ENCODE results near the gene ASXL2. TPM values are rescaled to one million over a fixed set of nuclear protein-coding genes. Genes with fewer than 3 reads are reported as not detected.

The ASXL2 gene
- total RNA-seq, 1 experiment from 2014 or later = 11.4 TPM

- H3K27me3 ChIP-seq (replicated peaks) = no peaks in the 10 kb centered on the region
- no peaks in the 10 kb centered on the region for H3K9me3 ChIP-seq (replicated peaks)
- H3K36me3 ChIP-seq = no peaks in the 10 kb centered on the region
- no peak overlapping the region for H3K27ac ChIP-seq
- H3K4me1 ChIP-seq (replicated peaks) = peaks cover under 1% of the 10 kb centered on the region
- H3K4me3 ChIP-seq = no peak overlapping the region
- no peak for DNase-seq (ENCODE audit: low read depth in 1 of 2, low spot score in 2 of 2)
Observed at GRCh38 chr2:25684577-25685473, 193.5 kb downstream of the ASXL2 start.

Other genes starting within 250 kb of the ASXL2 start
- 1.0 and 2.6 TPM in 2 replicates for gene DTNB, start 204.9 kb downstream of the ASXL2 start, total RNA-seq (2014; rRNA removed; shearing (Covaris generic))
- 5.3 and 5.4 TPM in 2 replicates for gene KIF3C, start 104.0 kb upstream of the ASXL2 start, total RNA-seq (2014; rRNA removed; shearing (Covaris generic))
- 92.7 and 186 TPM in 2 replicates for gene RAB10, start 155.6 kb upstream of the ASXL2 start, total RNA-seq (2014; rRNA removed; shearing (Covaris generic))